GM12872 (cell line): ENCODE data around the gene CACNA2D3.

Experiments
- TF ChIP-seq, protein P1 (sequence below): IDR thresholded peaks from 3 replicates; pipeline ENCODE4 v1.5.1; 2011; ENCODE audit warnings: low read depth, mild to moderate bottlenecking, low read length, moderate library complexity; ENCODE audit not compliant: insufficient read depth

Gene CACNA2D3

GRCh38 chr3:54437271-54437670 is 314.9 kb downstream of the CACNA2D3 start:
- TF ChIP-seq, protein P1, sequence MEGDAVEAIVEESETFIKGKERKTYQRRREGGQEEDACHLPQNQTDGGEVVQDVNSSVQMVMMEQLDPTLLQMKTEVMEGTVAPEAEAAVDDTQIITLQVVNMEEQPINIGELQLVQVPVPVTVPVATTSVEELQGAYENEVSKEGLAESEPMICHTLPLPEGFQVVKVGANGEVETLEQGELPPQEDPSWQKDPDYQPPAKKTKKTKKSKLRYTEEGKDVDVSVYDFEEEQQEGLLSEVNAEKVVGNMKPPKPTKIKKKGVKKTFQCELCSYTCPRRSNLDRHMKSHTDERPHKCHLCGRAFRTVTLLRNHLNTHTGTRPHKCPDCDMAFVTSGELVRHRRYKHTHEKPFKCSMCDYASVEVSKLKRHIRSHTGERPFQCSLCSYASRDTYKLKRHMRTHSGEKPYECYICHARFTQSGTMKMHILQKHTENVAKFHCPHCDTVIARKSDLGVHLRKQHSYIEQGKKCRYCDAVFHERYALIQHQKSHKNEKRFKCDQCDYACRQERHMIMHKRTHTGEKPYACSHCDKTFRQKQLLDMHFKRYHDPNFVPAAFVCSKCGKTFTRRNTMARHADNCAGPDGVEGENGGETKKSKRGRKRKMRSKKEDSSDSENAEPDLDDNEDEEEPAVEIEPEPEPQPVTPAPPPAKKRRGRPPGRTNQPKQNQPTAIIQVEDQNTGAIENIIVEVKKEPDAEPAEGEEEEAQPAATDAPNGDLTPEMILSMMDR, result no peak

DNA sequence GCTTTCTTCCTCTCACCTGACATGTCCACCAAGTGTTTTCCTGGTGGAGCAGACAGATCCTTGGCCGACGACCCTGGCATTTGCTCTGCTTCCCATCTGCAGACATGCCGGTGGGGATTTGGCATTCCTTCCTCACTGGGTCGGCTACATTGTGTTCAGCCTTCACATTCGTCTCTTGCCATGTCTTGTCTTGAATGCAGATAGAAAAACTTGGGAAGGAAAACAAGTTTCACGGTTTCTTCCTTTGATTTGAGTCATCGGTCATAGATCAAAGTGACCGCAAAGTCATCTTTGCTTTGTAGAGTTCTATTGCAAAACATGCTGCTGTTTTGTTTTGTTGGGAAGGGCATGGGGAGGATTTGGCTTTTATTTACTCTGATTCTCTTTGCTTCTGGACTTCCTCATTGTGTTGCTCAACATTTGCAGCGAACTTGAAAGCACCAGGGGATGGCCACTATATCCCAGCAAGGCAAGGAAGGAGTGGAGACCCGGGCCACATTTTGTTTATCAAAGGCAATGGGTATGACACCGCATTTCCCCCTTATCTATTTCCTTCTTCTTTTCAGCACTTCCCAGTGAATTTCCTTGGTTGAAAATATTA is 321.3 kb downstream of the CACNA2D3 start:
- TF ChIP-seq, protein P1, result no peak

- TF ChIP-seq, protein P1, result no peak
Measured at GRCh38 chr3:54445630-54446029, 323.3 kb downstream of the CACNA2D3 start.

DNA sequence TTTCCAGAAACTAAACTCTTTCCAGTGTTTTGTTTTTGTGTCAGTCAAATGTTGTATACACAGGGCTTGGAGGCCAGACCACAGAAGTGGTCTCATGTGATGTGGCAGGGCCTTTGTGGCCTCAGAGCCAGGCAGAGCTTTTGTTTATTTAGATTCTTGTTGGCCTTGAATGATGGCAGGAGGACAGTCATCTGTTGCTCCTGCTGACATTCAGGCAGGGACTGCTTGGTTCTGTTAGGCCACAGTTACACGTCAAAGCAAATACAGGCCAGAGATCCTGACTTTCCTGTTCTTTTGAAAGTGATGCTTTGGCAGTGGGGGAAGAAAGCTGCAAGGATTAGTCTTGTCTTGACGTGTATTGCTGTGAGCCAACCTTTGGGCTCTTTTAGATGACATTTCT is 325.1 kb downstream of the CACNA2D3 start:
- TF ChIP-seq, protein P1, result no peak

- TF ChIP-seq, protein P1, result no peak
Measured at GRCh38 chr3:54454806-54455205, 332.5 kb downstream of the CACNA2D3 start.

DNA sequence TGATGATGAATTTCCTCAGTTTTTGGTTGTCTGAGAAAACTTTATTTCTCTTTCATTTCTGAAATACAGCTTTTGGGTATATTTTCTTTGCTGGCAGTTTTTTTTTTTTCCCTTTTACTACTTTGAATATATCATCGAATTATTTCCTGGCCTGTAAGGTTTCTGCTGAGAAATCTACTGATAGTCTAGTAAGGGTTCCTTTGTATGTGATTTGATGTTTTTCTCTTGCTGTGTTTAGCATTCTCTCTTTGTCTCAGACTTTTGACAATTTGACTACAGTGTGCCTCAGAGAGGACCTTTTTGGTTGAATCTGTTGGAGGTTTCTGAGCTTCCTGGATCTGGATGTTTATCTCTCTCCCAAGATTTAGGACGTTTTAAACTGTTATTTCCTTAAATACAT is 336.0 kb downstream of the CACNA2D3 start:
- TF ChIP-seq, protein P1, result no peak

- TF ChIP-seq, protein P1, result no peak
Measured at GRCh38 chr3:54476891-54477290, 354.5 kb downstream of the CACNA2D3 start.
